Pancreas (tissue), 10 donors: ENCODE results near the gene AK9. TPM values are rescaled to one million over a fixed set of nuclear protein-coding genes. Genes with fewer than 3 reads are reported as not detected.

Experiments used
- ATAC-seq, 4 donors: fragments of 200-7000 bp; cut with Tn5 transposase; one replicate each; pipeline versions ENCODE4 v1.8.0 to v1.9.1; 2020; ENCODE audit warnings: mild to moderate bottlenecking in 4 of 4, moderate library complexity in 4 of 4
- DNase-seq, 6 donors: peaks; one replicate each; pipeline ENCODE4 v3.0.0-alpha.2; 2020
- FAIRE-seq: peaks from 2 replicates; lab custom pipeline; 2012; peaks lifted over from hg19 to GRCh38; lab: Jason Lieb, UNC
- H3K27ac ChIP-seq, 4 donors: fragments of 200-600 bp; sonication (generic); 1 replicate in 3 of 4; 2 replicates in 1 of 4; pipeline versions ENCODE4 v1.5.0 to v1.8.0; 2020
- H3K27me3 ChIP-seq, 4 donors: fragments of 200-600 bp; one replicate each; pipeline ENCODE4 v1.8.0; 2021
- H3K36me3 ChIP-seq, 3 donors: fragments of 200-600 bp; sonication (generic) in 1 of 3; one replicate each; pipeline versions ENCODE4 v1.5.0 to v1.8.0; 2020 to 2021
- H3K4me1 ChIP-seq, 3 donors: fragments of 200-600 bp; one replicate each; pipeline ENCODE4 v1.8.0; 2021
- H3K4me3 ChIP-seq, 4 donors: fragments of 200-600 bp; sonication (generic) in 2 of 4; one replicate each; pipeline versions ENCODE4 v1.5.0 to v1.8.0; 2020 to 2021
- H3K9me3 ChIP-seq, 4 donors: fragments of 200-600 bp; one replicate each; pipeline ENCODE4 v1.8.0; 2021
- CTCF ChIP-seq, 4 donors: fragments of 200-600 bp; sonication (generic) in 3 of 4; IDR thresholded peaks; one replicate each; pipeline versions ENCODE4 v1.5.0 to v1.8.0; 2021; ENCODE audit warnings: antibody characterized with exemption in 4 of 4
- WGBS, 2 donors: extraction: QIAGEN DNeasy Blood & Tissue Kit; methylation state at CpG; one replicate each; pipeline ENCODE4 v1.1.7; 2013; 5-methylcytosine and 5-hydroxymethylcytosine counted together
- intact Hi-C, 3 donors: fragments of 100-400 bp; cut with DNase I; formaldehyde crosslinking; loops; one replicate each; pipeline versions ENCODE4 v1.11.1 to v1.14.2; 2022
- polyA plus RNA-seq, 2 donors: library from polyadenylated mRNA; stranded (reverse); fragments of 200-250 nt; gene quantifications; one replicate each; pipeline ENCODE4 v1.2.3, GENCODE V29; 2013
- total RNA-seq, 6 donors: library from RNA; stranded (reverse); fragmentation: NEBNext Ultra II Directional in 4 of 6; extraction: Animal tissue kit (Norgen Biotek cat#: 25700) in 4 of 6; gene quantifications; one replicate each; pipeline versions ENCODE4 v1.2.1 to v1.2.4, GENCODE V29; 2021 to 2023
- donor health status: healthy with polysubstance abuse.
- donor health status: DM: no; HTN: no; CAD: no; lungs with moderate emphysema.
- donor health status: DM: no; HTN: no; CAD: no.
- donor health status: control.
- donor health status: control.
- donor health status: Bipolar disorder and iron deficiency.
- donor health status: DM: yes; HTN: yes; CAD: no.
- donor health status: DM: no; HTN: no; CAD: no.
- donor health status: DM: no; HTN: no; CAD: no.
- donor health status: DM: yes; HTN: yes; CAD: no.

AK9 gene
- total and polyA plus RNA-seq, 8 donors, result 2.0 to 6.0 (median 3.6) TPM

GRCh38 chr6:109455437-109456110 lies 235.4 kb downstream of the AK9 start, which contains the start of gene MICAL1:
Gene MICAL1, minus strand, starts transcription at chr6:109455772. Its CDS starts 1,576 bp downstream, at chr6:109454196.
- intact Hi-C loops, result no loop called here
- TF ChIP-seq CTCF (IDR thresholded peaks at IDR 0.05), result peak in 3 of 4 donors; percentile 11 to 23 (median 21)
- H3K36me3 ChIP-seq, result no peaks in the 10 kb centered on the region
- peak within 1 kb of the TSS in 2 of 4 donors; percentile 62 to 68 for H3K27ac ChIP-seq
- FAIRE-seq, result no peak
- H3K4me3 ChIP-seq, result peak within 1 kb of the TSS; percentile 53 to 78 (median 73)
- ATAC-seq, result peak; percentile 78 to 84 (median 83)
- WGBS, 2 donors, result 0 to 1% methylated on average over 37 to 70 of the region's 70 CpGs
- H3K4me1 ChIP-seq, result peaks cover 0 to 3% (median 0%) of the 10 kb centered on the region in 3 donors
- peak; percentile 56 to 81 (median 68) for DNase-seq
- H3K9me3 ChIP-seq, result no peaks in the 10 kb centered on the region
- no peaks in the 10 kb centered on the region for H3K27me3 ChIP-seq

GRCh38 chr6:109454496-109455436 lies 236.2 kb downstream of the AK9 start:
- peak in 2 of 6 donors; percentile 62 to 71 for DNase-seq

GRCh38 chr6:109453594-109454495 lies 237.2 kb downstream of the AK9 start:
- TF ChIP-seq CTCF (IDR thresholded peaks at IDR 0.05), result no peak
- ATAC-seq, result no peak
- DNase-seq, result peak in 1 of 6 donors; percentile 62
- no peak for FAIRE-seq
- intact Hi-C loops, result no loop called here
- Histone ChIP-seq H3K9me3 (no peaks in the 10 kb centered on the region), H3K36me3 (no peaks in the 10 kb centered on the region), H3K4me3 (no peak overlapping the region), H3K27ac (peak overlapping the region in 1 of 4 donors; percentile 68), H3K4me1 (peaks cover 0 to 3% (median 0%) of the 10 kb centered on the region in 3 donors), H3K27me3 (no peaks in the 10 kb centered on the region)
- 93 to 96% methylated on average over 27 of the region's 27 CpGs for WGBS, 2 donors

More at GRCh38 chr6:109454496-109455436, 236.2 kb downstream of the AK9 start:
- H3K4me1 ChIP-seq, result peaks cover 0 to 3% (median 0%) of the 10 kb centered on the region in 3 donors
- H3K27ac ChIP-seq, result peak overlapping the region in 2 of 4 donors; percentile 62 to 68
- 22 to 24% methylated on average over 47 to 48 of the region's 48 CpGs for WGBS, 2 donors
- intact Hi-C loops, result no loop called here
- no peaks in the 10 kb centered on the region for H3K36me3 ChIP-seq
- H3K27me3 ChIP-seq, result no peaks in the 10 kb centered on the region
- no peaks in the 10 kb centered on the region for H3K9me3 ChIP-seq
- no peak for TF ChIP-seq CTCF (IDR thresholded peaks at IDR 0.05)
- peak; percentile 7 to 36 (median 29) for ATAC-seq
- H3K4me3 ChIP-seq, result peak overlapping the region; percentile 53 to 78 (median 73)
- FAIRE-seq, result no peak

- 88 to 100% methylated on average over 2 of the region's 2 CpGs for WGBS, 2 donors
- Histone ChIP-seq H3K4me3 (no peak overlapping the region), H3K27ac (no peak overlapping the region), H3K27me3 (no peaks in the 10 kb centered on the region), H3K4me1 (peaks cover 0 to 3% (median 0%) of the 10 kb centered on the region in 3 donors), H3K9me3 (no peaks in the 10 kb centered on the region), H3K36me3 (no peaks in the 10 kb centered on the region)
- intact Hi-C loops, result no loop called here
- DNase-seq (no peak), FAIRE-seq (no peak), ATAC-seq (no peak)
- TF ChIP-seq CTCF (IDR thresholded peaks at IDR 0.05), result no peak
Measured at GRCh38 chr6:109453156-109453555, 237.8 kb downstream of the AK9 start.
